GM21447 (cell line): ENCODE measurements around the gene SLC9C1.

Source experiments
- ATAC-seq: cut with Tn5 transposase; IDR thresholded peaks from one replicate; pipeline ENCODE4 v1.9.1; 2021; ENCODE audit not compliant: unreplicated experiment

Gene SLC9C1

GRCh38 chr3:112293368-112294321, at the start of gene SLC9C1:
SLC9C1 (minus strand) TSS chr3:112294216; CDS start chr3:112286791, 7,425 bp downstream.
- ATAC-seq = peak; percentile 39

- no peak for ATAC-seq
Observed at GRCh38 chr3:112341386-112341785, 47.4 kb upstream of the SLC9C1 start.

- no peak for ATAC-seq
Observed at GRCh38 chr3:112339609-112340008, 45.6 kb upstream of the SLC9C1 start.

- no peak for ATAC-seq
Observed at GRCh38 chr3:112339134-112339533, 45.1 kb upstream of the SLC9C1 start.

GRCh38 chr3:112338727-112339056, 44.7 kb upstream of the SLC9C1 start:
- ATAC-seq = no peak

- ATAC-seq = no peak
Observed at GRCh38 chr3:112338021-112338726, 44.2 kb upstream of the SLC9C1 start.

GRCh38 chr3:112335434-112335781, 41.4 kb upstream of the SLC9C1 start:
- no peak for ATAC-seq

GRCh38 chr3:112334691-112335433, 40.8 kb upstream of the SLC9C1 start:
- ATAC-seq = no peak

- peak; percentile 46 for ATAC-seq
Observed at GRCh38 chr3:112333381-112334317, 39.6 kb upstream of the SLC9C1 start.

- ATAC-seq = peak; percentile 67
Observed at GRCh38 chr3:112333002-112333380, 39.0 kb upstream of the SLC9C1 start, which contains the start of gene CD200. CD200 (plus strand) TSS chr3:112333156; CDS start chr3:112333213, 57 bp downstream.

- no peak for ATAC-seq
Observed at GRCh38 chr3:112331851-112332250, 37.8 kb upstream of the SLC9C1 start.

- peak; percentile 99 for ATAC-seq
Observed at GRCh38 chr3:112327371-112327951, 33.4 kb upstream of the SLC9C1 start.

- ATAC-seq = no peak
Observed at GRCh38 chr3:112321867-112322652, 28.0 kb upstream of the SLC9C1 start.

- no peak for ATAC-seq
Observed at GRCh38 chr3:112320691-112321090, 26.7 kb upstream of the SLC9C1 start.

GRCh38 chr3:112319516-112320276, 25.7 kb upstream of the SLC9C1 start:
- ATAC-seq = no peak

- ATAC-seq = no peak
Observed at GRCh38 chr3:112315791-112316190, 21.8 kb upstream of the SLC9C1 start.

- ATAC-seq = no peak
Observed at GRCh38 chr3:112314649-112315048, 20.6 kb upstream of the SLC9C1 start.

- ATAC-seq = no peak
Observed at GRCh38 chr3:112308151-112308911, 14.3 kb upstream of the SLC9C1 start.
